Endometrial microvascular endothelial cells (primary cell): Measurements from ENCODE around the gene ENTR1. TPM values are rescaled to one million over a fixed set of nuclear protein-coding genes. Genes with fewer than 3 reads are reported as not detected.

ENCODE experiments used
- in situ Hi-C: cut with HindIII; loops from 2 replicates; pipeline ENCODE4 v1.10.0; 2017; ENCODE audit warnings: low sequenced_read_pairs, low pct_unique_long_range_greater_than_20kb; ENCODE audit errors: inconsistent ontology term
- total RNA-seq: library from RNA; depleted of rRNA; stranded (reverse); fragments of >200 nt; gene quantifications from one replicate; pipeline ENCODE4 v1.2.3, GENCODE V29; 2015; ENCODE audit errors: inconsistent ontology term

ENTR1 gene
- total RNA-seq, 1 donor from 2014 or later = 55.2 TPM

- in situ Hi-C loops = no loop called here
Measured at GRCh38 chr9:136402067-136402466, 8.3 kb downstream of the ENTR1 start.

GRCh38 chr9:136401173-136401922, 9.1 kb downstream of the ENTR1 start:
- in situ Hi-C loops = no loop called here

GRCh38 chr9:136400038-136400834, 10.2 kb downstream of the ENTR1 start, which contains the start of gene SNAPC4:
Gene SNAPC4 (minus strand): TSS chr9:136400170. CDS start chr9:136398428, 1,742 bp downstream.
- in situ Hi-C loops = no loop called here

GRCh38 chr9:136399176-136400037, 11.0 kb downstream of the ENTR1 start:
- in situ Hi-C loops = no loop called here

- in situ Hi-C loops = no loop called here
Measured at GRCh38 chr9:136398286-136398685, 12.1 kb downstream of the ENTR1 start.

GRCh38 chr9:136397643-136398042, 12.8 kb downstream of the ENTR1 start:
- in situ Hi-C loops = no loop called here

GRCh38 chr9:136396219-136396515, 14.2 kb downstream of the ENTR1 start:
- in situ Hi-C loops = no loop called here

- in situ Hi-C loops = no loop called here
Measured at GRCh38 chr9:136395345-136396218, 14.8 kb downstream of the ENTR1 start.

- in situ Hi-C loops = no loop called here
Measured at GRCh38 chr9:136395020-136395340, 15.4 kb downstream of the ENTR1 start.

- in situ Hi-C loops = no loop called here
Measured at GRCh38 chr9:136394312-136395019, 15.9 kb downstream of the ENTR1 start.

- in situ Hi-C loops = no loop called here
Measured at GRCh38 chr9:136393531-136393930, 16.9 kb downstream of the ENTR1 start.

- in situ Hi-C loops = no loop called here
Measured at GRCh38 chr9:136392538-136393449, 17.6 kb downstream of the ENTR1 start.

GRCh38 chr9:136391737-136392537, 18.5 kb downstream of the ENTR1 start:
- in situ Hi-C loops = no loop called here

- in situ Hi-C loops = no loop called here
Measured at GRCh38 chr9:136389396-136389795, 21.0 kb downstream of the ENTR1 start.

GRCh38 chr9:136387217-136387616, 23.2 kb downstream of the ENTR1 start:
- in situ Hi-C loops = no loop called here

GRCh38 chr9:136386018-136386417, 24.4 kb downstream of the ENTR1 start:
- in situ Hi-C loops = no loop called here
